Measurements from ENCODE around the gene BORCS5.
"Not testable (repeated sequence)": the region's sequence is repeated elsewhere in the genome, so short reads cannot be mapped to it uniquely, and the experiment has no call there.

BORCS5 gene

GRCh38 chr12:12396694-12397093 lies 39.8 kb downstream of the BORCS5 start:
- DNase-seq, result no peak

DNA sequence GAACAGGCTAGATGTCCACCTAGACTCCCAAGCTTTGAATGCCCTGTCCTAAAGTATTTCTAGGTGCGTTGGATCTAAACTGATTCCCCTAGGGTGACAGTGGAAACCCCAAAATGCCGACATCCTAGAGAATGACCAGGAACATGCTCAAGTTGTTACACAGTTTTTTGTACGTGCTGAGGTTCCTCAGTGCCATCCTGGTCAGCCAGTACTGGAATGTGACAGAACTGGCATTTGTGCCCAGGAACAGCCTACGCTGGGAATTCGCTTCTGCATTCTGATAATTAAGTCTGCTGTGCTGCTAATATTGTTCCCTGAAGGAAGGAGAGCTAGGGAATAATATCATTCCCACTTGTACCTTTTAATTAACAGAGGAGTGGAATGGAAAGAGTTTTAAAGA lies 40.3 kb downstream of the BORCS5 start:
- no peak for DNase-seq

DNA sequence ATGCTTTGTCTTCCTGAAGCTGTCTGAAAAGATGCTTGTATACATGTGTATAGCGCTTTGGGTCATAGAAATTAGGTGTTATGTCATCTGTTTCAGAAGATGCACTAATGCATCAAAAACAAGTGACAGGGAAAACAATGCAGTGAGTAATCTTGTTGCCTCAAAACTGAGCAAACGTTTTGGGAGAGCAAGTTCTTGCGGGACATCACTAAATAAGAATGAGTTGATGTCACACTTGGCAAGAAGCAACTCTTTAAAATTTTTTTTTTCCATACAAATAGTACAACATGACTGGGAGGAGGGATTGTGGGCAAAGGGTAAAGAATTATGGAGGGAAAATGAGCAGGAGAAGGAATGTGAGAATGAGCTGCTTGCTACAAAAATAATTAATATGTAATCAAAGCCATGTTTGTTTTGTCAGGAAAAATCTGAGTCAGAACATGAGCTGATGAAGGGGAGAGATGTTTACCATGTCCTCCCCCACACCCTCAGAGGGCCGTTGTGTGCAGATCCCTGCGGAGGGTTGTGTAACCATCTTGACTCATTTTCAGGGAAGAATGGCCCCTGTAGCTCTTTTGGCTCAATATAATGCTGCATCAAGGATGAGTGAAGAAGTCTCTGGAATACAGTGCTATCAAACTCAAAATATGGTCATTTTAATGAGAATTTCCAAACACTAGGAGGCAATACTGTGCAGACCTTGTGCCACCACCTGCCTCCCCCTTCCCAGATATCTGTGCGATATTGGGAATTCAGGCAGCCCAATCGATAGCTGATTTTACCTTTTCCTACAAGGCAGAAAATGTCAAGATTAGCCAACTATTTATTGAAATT lies 41.4 kb downstream of the BORCS5 start:
- DNase-seq, result no peak

DNA sequence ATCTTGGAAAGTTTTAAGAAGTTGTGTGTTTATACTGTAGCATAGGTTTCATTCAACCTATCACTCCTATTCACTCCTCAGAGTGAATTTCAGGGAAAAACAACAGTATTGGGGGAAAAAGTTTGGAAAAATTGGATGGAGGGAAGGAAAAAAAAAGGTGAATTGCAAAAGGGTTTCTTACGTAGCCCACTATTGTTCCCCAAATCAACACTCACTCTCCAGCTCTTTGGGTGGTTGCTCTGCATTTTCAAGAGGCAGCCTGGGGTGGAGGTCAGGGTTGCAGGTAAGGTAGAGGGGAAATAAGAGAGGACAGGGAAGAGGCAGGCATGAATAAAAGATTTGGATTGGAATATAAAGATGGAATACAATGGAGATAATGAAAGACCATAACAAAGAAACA lies 42.3 kb downstream of the BORCS5 start:
- DNase-seq, result no peak

DNA sequence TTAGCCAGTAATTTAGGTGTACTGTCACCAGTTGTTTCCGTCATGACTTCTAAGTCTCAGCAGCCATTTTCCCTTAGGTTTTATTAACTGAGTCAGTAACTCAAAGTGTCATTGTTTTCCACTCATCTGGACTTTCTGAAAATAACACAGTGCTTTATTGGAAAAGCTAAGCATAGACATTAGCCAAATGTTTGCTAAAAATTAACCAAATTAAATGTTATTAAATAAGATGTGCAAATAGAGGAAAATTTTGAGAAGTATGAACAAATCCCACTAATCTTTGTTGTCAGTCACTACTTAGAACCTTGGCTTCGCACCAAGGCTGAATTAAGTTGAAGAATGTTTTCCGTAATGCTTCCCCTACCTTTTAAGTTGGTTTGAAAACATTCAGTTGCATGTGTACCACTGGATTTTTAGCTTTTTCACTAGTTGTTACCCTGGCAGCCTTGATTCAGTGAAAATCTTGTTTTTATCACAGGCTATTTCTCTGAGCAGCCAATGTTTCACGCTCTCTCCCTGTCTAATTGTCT lies 43.0 kb downstream of the BORCS5 start:
- no peak for DNase-seq

DNA sequence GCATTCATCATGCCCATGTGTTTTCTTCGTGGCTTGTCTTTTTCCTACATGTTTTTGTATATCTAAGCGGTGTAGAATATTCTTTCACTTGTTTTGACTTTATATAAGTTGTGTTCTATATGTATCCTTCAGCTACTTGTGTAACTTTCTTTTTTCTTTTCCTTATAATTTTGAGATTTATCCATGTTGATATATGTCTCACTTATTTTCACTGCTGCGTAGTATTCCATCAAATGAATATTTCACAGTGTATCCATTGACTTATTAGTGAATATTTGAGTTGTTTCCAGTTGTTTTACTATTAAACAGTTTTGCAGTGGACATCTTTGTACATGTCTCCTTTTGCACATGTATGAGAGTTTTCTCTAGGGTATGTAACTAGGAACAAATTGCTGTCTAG lies 43.9 kb downstream of the BORCS5 start:
- no peak for DNase-seq

- no peak for DNase-seq
These were observed 46.7 kb downstream of the BORCS5 start for GRCh38 chr12:12403264-12404248.

GRCh38 chr12:12404297-12404696 lies 47.4 kb downstream of the BORCS5 start:
- DNase-seq, result no peak

- no peak for DNase-seq
These were observed 49.0 kb downstream of the BORCS5 start for GRCh38 chr12:12405882-12406281.

DNA sequence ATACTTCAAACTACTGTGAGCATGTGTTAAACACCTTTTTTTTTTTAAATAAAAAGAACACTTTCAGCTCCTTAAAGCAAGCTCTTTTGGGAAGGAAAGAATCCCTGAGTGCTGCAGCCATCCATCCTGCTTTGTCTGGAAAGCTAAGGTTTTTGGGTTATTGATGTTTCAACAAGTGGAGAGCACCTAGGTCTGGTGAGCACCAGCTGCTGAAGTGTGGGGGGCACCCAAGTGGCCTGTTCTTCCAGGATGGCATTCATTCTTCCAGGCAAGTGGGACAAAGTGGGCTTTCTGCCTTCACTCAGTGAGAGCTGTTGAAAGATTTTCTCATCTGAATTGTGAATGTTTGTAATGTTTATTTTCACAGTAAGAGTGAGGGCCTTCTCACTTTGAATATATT lies 49.9 kb downstream of the BORCS5 start:
- DNase-seq, result no peak

GRCh38 chr12:12408265-12408690 lies 51.4 kb downstream of the BORCS5 start:
- no peak for DNase-seq

DNA sequence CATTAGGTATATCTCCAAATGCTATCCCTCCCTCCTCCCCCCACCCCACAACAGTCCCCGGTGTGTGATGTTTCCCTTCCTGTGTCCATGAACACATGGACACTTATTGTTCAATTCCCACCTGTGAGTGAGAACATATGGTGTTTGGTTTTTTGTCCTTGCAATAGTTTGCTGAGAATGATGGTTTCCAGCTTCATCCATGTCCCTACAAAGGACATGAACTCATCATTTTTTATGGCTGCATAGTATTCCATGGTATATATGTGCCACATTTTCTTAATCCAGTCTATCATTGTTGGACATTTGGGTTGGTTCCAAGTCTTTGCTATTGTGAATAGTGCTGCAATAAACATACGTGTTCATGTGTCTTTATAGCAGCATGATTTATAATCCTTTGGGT lies 52.5 kb downstream of the BORCS5 start:
- DNase-seq, result not testable (repeated sequence)

DNA sequence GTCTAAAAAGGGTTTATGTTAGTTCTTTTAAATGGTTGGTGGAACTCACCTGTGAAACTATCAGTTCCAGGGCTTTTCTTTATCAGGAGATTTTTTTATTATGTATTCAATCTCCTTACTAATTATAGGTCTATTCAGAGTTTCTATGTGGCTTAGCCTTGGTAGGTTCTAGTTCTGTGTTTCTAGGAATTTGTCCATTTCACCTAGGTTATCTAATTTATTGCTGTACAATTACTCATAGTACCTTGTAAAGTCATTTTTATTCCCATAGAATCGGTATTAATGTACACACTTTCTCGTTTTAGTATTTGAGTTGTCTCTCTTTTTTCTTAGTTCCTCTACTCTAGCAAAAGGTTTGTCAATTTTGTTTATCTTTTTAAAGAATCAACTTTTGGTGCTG lies 59.0 kb downstream of the BORCS5 start:
- DNase-seq, result no peak

DNA sequence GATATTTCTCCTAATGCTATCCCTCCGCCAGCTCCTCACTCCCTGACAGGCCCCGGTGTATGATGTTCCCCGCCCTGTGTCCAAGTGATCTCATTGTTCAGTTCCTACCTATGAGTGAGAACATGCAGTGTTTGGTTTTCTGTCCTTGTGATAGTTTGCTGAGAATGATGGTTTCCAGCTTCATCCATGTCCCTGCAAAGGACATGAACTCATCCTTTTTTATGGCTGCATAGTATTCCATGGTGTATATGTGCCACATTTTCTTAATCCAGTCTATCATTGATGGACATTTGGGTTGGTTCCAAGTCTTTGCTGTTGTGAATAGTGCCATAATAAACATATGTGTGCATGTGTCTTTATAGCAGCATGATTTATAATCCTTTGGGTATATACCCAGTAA lies 62.3 kb downstream of the BORCS5 start:
- not testable (repeated sequence) for DNase-seq

- no peak for DNase-seq
These were observed 66.5 kb downstream of the BORCS5 start for GRCh38 chr12:12423367-12423766.

GRCh38 chr12:12425001-12425400 lies 68.1 kb downstream of the BORCS5 start:
- DNase-seq, result no peak

GRCh38 chr12:12425616-12426015 lies 68.7 kb downstream of the BORCS5 start:
- no peak for DNase-seq

DNA sequence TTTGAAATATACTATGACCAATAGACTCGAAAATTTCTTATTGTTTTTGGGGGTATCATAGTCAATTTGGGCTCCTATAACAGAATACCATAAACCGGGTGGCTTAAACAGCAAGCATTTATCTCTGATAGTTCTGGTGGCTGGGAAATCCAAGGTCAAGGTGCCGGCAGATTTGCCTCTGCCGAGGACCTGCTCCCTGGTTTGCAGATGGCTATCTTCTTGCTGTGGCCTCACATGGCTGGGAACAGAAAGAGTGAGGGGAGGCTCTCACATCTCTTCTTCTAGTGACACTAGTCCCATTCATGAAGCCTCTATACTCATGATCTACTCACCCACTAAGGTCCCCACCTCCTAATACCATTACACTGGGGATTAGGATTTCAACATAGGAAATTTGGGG lies 70.7 kb downstream of the BORCS5 start:
- no peak for DNase-seq

DNA sequence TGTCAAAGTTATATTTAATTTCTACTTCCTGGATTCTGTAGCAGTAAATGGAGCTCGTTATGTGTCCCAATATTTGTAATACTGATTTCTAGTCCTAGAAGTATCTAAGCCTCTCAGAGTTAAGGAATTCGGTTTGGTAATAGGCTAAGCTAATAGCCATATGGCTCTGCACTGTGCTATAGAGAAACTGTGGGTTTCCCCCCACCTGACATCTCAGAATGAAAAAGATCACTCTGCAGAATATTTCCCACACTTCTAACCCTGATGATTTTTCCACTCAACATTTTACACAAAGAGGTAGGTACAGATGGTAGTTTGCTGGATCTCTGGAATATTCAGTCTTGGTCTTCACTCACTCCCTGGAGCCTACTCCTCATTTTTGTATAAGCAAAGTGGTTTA lies 71.2 kb downstream of the BORCS5 start:
- no peak for DNase-seq

DNA sequence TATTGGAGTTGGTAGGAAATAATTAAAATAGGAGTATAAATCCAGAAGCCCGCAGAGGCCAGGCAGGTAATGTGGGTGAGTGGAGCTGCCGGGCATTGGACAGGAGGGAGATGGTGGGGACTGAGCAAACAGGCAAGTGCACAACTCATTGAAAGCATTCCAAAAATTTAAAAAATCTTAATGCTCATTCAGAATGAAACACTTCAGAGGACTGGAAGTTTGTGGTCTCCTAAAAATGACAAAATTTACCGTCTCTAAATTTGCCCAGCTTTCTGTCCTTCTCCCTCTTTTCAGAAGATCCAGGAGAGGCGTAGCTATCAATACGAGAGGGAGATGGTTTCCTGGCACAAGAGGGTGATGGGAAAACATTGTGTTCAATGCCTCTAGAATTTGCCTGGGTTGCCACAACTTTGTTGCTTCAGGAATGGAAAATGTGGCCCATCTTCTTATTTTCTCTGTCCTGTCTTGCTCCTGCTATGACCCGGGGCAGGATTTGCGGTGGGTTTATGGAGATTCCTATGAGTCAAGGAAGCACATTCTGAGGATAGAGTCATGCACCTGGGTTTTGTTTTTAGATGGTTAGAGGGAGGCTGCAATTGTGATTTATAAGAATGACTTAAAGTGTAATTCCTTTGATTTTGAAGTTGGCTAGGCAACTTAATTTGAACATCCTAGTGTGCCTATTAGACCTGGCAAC lies 72.2 kb downstream of the BORCS5 start:
- DNase-seq, result no peak

GRCh38 chr12:12432364-12432763 lies 75.5 kb downstream of the BORCS5 start:
- DNase-seq, result no peak

GRCh38 chr12:12433203-12433731 lies 76.4 kb downstream of the BORCS5 start:
- DNase-seq, result no peak

All from activated naive CD4-positive, alpha-beta T cell treated with anti-CD3 and anti-CD28 coated beads, Interleukin-2, amount 50 U/mL, for 16 hours (primary cell).